ENCODE results near the gene C5AR2.

C5AR2 gene

DNA sequence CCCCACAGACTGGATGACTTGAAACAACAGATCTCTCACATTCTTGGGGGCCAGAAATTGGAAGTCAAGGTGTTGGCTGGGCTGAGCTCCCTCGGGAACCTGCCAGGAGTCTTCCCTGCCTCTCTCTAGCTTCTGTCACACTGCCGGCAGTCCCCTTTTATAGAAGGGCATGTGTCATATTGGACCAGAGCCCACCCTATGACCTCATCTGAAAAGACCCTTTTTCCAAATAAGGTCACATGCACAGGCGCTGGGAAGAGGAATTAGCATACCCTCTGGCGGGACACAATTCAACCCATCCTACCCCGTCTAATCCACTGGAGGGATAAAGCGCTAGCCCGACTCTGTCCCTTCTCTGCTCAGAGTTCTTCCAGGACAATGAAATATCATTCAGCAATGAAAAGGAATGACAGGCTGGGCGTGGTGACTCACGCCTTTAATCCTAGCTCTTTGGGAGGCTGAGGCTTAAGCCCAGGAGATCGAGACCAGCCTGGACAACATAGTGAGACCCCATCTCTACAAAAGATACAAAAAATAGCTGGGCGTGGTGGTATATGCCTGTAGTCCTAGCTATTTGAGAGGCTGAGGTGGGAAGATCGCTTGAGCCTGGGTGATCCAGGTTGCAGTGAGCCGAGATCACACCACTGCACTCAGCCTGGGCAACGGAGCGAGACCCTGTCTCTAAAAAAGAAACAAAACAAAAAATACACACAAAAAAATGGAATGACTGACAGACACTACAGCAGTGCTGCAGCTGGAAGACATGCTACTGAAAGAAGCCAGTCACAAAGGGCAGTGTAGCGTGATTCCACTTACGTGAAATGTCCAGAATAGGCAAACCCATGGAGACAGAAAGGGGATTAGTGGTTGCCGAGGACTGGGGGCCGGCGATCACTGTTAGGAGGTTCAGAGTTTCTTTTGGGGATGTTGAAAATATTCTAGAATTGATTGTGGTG is 58.8 kb downstream of the C5AR2 start:
- TF ChIP-seq, protein P1, sequence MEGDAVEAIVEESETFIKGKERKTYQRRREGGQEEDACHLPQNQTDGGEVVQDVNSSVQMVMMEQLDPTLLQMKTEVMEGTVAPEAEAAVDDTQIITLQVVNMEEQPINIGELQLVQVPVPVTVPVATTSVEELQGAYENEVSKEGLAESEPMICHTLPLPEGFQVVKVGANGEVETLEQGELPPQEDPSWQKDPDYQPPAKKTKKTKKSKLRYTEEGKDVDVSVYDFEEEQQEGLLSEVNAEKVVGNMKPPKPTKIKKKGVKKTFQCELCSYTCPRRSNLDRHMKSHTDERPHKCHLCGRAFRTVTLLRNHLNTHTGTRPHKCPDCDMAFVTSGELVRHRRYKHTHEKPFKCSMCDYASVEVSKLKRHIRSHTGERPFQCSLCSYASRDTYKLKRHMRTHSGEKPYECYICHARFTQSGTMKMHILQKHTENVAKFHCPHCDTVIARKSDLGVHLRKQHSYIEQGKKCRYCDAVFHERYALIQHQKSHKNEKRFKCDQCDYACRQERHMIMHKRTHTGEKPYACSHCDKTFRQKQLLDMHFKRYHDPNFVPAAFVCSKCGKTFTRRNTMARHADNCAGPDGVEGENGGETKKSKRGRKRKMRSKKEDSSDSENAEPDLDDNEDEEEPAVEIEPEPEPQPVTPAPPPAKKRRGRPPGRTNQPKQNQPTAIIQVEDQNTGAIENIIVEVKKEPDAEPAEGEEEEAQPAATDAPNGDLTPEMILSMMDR (IDR thresholded peaks at IDR 0.05; ENCODE audit: control extremely low read depth, extremely low read depth, low read depth, missing control alignments), result no peak
- DNase-seq (ENCODE audit: extremely low spot score), result no peak
- POLR2A ChIA-PET, result no interaction called here
- CTCF ChIA-PET, result interaction anchor here (0.7 to 5.0 kb wide), 51 partner anchors 8 to 551 kb away, joined by 3 to 86 read pairs (median 4); partner anchors contain the start of genes CCDC9 and DHX34

GRCh38 chr19:47391510-47392223 is 59.7 kb downstream of the C5AR2 start:
- POLR2A ChIA-PET, result no interaction called here
- CTCF ChIA-PET, result interaction anchor here (0.5 to 5.0 kb wide), 55 partner anchors 8 to 551 kb away, joined by 3 to 86 read pairs (median 4); partner anchors contain the start of genes CCDC9 and DHX34
- TF ChIP-seq, protein P1 (IDR thresholded peaks at IDR 0.05; ENCODE audit: control extremely low read depth, extremely low read depth, low read depth, missing control alignments), result peak; percentile 79
- peak; percentile 83 for DNase-seq (ENCODE audit: extremely low spot score)

Data from GM10248 (cell line).